Activated CD8-positive, alpha-beta memory T cell treated with anti-CD3 and anti-CD28 coated beads, Interleukin-2, amount 50 U/mL, for 48 hours (primary cell): ENCODE data around the gene OPRM1.

Experiments used
- DNase-seq: peaks from one replicate; pipeline ENCODE4 v3.0.0-alpha.2; 2020

The OPRM1 gene

GRCh38 chr6:154086510-154086909 is 47.5 kb downstream of the OPRM1 start:
- DNase-seq = no peak

GRCh38 chr6:154092326-154092962 is 53.4 kb downstream of the OPRM1 start:
- DNase-seq = no peak

- no peak for DNase-seq
These were observed 54.4 kb downstream of the OPRM1 start for GRCh38 chr6:154093231-154094044.

- no peak for DNase-seq
These were observed 56.5 kb downstream of the OPRM1 start for GRCh38 chr6:154095571-154095970.

GRCh38 chr6:154096316-154096715 is 57.3 kb downstream of the OPRM1 start:
- DNase-seq = no peak

GRCh38 chr6:154096834-154097233 is 57.8 kb downstream of the OPRM1 start:
- DNase-seq = no peak

- no peak for DNase-seq
These were observed 60.2 kb downstream of the OPRM1 start for GRCh38 chr6:154099211-154099610.

GRCh38 chr6:154106251-154106650 is 67.2 kb downstream of the OPRM1 start:
- DNase-seq = no peak

GRCh38 chr6:154111025-154111424 is 72.0 kb downstream of the OPRM1 start:
- no peak for DNase-seq

- no peak for DNase-seq
These were observed 73.3 kb downstream of the OPRM1 start for GRCh38 chr6:154112181-154112809.

GRCh38 chr6:154113392-154113791 is 74.4 kb downstream of the OPRM1 start:
- DNase-seq = no peak

- DNase-seq = no peak
These were observed 78.4 kb downstream of the OPRM1 start for GRCh38 chr6:154117485-154117884.

- no peak for DNase-seq
These were observed 83.3 kb downstream of the OPRM1 start for GRCh38 chr6:154122195-154122925.

GRCh38 chr6:154123155-154123956 is 84.3 kb downstream of the OPRM1 start:
- DNase-seq = no peak

GRCh38 chr6:154125421-154125820 is 86.4 kb downstream of the OPRM1 start:
- no peak for DNase-seq

GRCh38 chr6:154127657-154128056 is 88.6 kb downstream of the OPRM1 start:
- no peak for DNase-seq

- no peak for DNase-seq
These were observed 95.6 kb downstream of the OPRM1 start for GRCh38 chr6:154134471-154135147.

- no peak for DNase-seq
These were observed 99.8 kb downstream of the OPRM1 start for GRCh38 chr6:154138793-154139192.

- DNase-seq = no peak
These were observed 100.9 kb downstream of the OPRM1 start for GRCh38 chr6:154139892-154140291.

GRCh38 chr6:154140743-154141142 is 101.7 kb downstream of the OPRM1 start:
- DNase-seq = no peak

GRCh38 chr6:154143753-154144152 is 104.7 kb downstream of the OPRM1 start:
- DNase-seq = no peak
